CD4-positive, alpha-beta T cell (primary cell): Measurements from ENCODE around the gene CCKAR. TPM values are rescaled to one million over a fixed set of nuclear protein-coding genes. Genes with fewer than 3 reads are reported as not detected.

Source experiments
- ATAC-seq: fragments of 200-7000 bp; cut with Tn5 transposase; one replicate; pipeline ENCODE4 v1.10.0; 2022; ENCODE audit warnings: mild to moderate bottlenecking; ENCODE audit not compliant: poor library complexity
- CTCF ChIA-PET: fragments of 350-600 bp; sonication (Branson Sonifier 250); formaldehyde crosslinking; loops from one replicate; lab custom pipeline; 2021; ENCODE audit warnings: antibody characterized with exemption, inconsistent platforms; lab: Charles Lee
- POLR2A ChIA-PET: fragments of 350-600 bp; sonication (Branson Sonifier 250); formaldehyde crosslinking; loops from one replicate; lab custom pipeline; 2021; ENCODE audit warnings: antibody characterized with exemption, inconsistent platforms; lab: Charles Lee
- DNase-seq, 14 experiments: peaks; one replicate each; pipeline ENCODE4 v3.0.0-alpha.2; 2013 to 2020; ENCODE audit warnings: mixed read lengths in 2 of 14
- H3K27ac ChIP-seq, 2 donors: one replicate each; pipeline versions ENCODE4 v1.5.1 to v1.7.0; 2013; ENCODE audit warnings: low read length in 2 of 2, low read depth in 1 of 2, mild to moderate bottlenecking in 1 of 2
- H3K27me3 ChIP-seq, 2 experiments: 1 replicate in 1 of 2; 2 replicates in 1 of 2; pipeline versions ENCODE4 v1.6.1 to v1.7.0; 2013; ENCODE audit warnings: low read length in 2 of 2, control low read depth in 1 of 2, mild to moderate bottlenecking in 1 of 2, moderate library complexity in 1 of 2; ENCODE audit not compliant: insufficient read depth in 2 of 2, control insufficient read depth in 1 of 2
- H3K36me3 ChIP-seq: one replicate; pipeline ENCODE4 v1.6.1; 2013; ENCODE audit warnings: low read length, control low read depth; ENCODE audit not compliant: insufficient read depth
- H3K4me1 ChIP-seq: one replicate; pipeline ENCODE4 v1.6.1; 2013; ENCODE audit warnings: low read length, control low read depth; ENCODE audit not compliant: insufficient read depth
- H3K4me3 ChIP-seq: one replicate; pipeline ENCODE4 v1.5.1; 2013; ENCODE audit warnings: mild to moderate bottlenecking, low read length, moderate library complexity
- H3K9me3 ChIP-seq, 2 experiments: 1 replicate in 1 of 2; 2 replicates in 1 of 2; pipeline versions ENCODE4 v1.6.1 to v1.7.0; 2013; ENCODE audit warnings: low read length in 2 of 2, mild to moderate bottlenecking in 2 of 2, control low read depth in 1 of 2, moderate library complexity in 1 of 2; ENCODE audit not compliant: control insufficient read depth in 1 of 2, insufficient read depth in 1 of 2
- H3K27ac Mint-ChIP-seq: one replicate; pipeline ENCODE4 v1.8.0; 2020; ENCODE audit warnings: mixed read lengths
- H3K27me3 Mint-ChIP-seq: one replicate; pipeline ENCODE4 v1.8.0; 2021; ENCODE audit warnings: mixed read lengths
- H3K36me3 Mint-ChIP-seq: one replicate; pipeline ENCODE4 v1.8.0; 2021; ENCODE audit warnings: low read depth, mixed read lengths
- H3K4me1 Mint-ChIP-seq: one replicate; pipeline ENCODE4 v1.8.0; 2021; ENCODE audit warnings: low read depth, mixed read lengths
- H3K4me3 Mint-ChIP-seq: one replicate; pipeline ENCODE4 v1.8.0; 2020; ENCODE audit warnings: mild to moderate bottlenecking, mixed read lengths
- H3K9me3 Mint-ChIP-seq: one replicate; pipeline ENCODE4 v1.8.0; 2020; ENCODE audit warnings: mixed read lengths
- intact Hi-C, 2 experiments: fragments of 100-400 bp; cut with DNase I in 1 of 2; cut with micrococcal nuclease in 1 of 2; formaldehyde crosslinking; loops; one replicate each; pipeline versions ENCODE4 v1.15.1 to v1.9.0; 2023 to 2025; cut with DNase I, micrococcal nuclease
- total RNA-seq, 174 experiments: library from RNA in 2 of 174; stranded (reverse) in 2 of 174; gene quantifications; one replicate each; pipeline ENCODE4 v1.2.3 and lab custom pipeline; 2021 to 2026
- TF ChIP-seq, protein P1 (sequence below): fragments of 200-600 bp; IDR thresholded peaks from one replicate; pipeline ENCODE4 v1.8.0; 2022; ENCODE audit warnings: antibody characterized with exemption, mild to moderate bottlenecking

The CCKAR gene
- total RNA-seq, 2 experiments from 2014 or later: not detected

DNA sequence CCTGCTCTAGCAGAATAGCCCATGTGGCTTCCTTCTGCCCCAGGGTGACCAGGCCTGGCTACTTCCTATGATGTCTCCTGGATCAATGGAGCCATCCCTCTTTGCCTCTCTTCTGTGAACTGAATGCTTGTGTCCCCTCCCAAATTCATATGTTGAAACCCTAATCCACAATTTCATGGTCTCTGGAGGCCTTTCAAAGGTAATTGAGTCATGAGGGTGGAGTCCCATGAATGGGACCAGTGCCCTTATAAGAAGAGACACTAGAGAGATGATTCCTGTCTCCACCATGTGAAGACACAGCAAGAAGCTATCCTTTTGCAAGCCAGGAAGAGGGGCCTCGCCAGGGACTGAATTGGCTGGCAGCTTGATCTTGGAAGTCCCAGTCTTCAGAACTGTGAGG lies 18.4 kb downstream of the CCKAR start:
- H3K27me3 Mint-ChIP-seq: no peaks in the 10 kb centered on the region

DNA sequence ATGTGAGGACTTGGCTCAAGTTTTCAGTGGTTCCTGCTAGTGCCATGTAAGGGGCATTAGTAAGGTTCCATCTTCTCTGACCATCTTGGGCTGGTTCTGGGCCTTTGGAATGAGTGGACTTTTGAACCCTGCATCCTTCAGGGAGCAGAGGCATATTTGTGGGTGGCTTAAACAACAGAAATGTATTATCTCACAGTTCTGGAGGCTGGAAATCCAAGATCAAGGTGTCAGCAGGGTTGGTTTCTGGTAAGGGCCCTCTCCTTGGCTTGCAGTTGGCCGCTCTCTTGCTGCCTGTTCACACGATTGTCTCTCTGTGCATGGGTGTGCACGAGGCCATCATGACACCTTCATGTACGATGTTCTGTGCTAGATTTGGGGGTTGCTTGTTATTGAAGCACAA lies 21.3 kb downstream of the CCKAR start:
- no peaks in the 10 kb centered on the region for H3K27me3 Mint-ChIP-seq
- H3K27ac ChIP-seq: no peak overlapping the region
- H3K9me3 ChIP-seq: no peaks in the 10 kb centered on the region
- H3K36me3 Mint-ChIP-seq: no peaks in the 10 kb centered on the region
- POLR2A ChIA-PET: no interaction called here
- no peak overlapping the region for H3K4me3 ChIP-seq
- no peaks in the 10 kb centered on the region for H3K9me3 Mint-ChIP-seq
- no peak overlapping the region for H3K27ac Mint-ChIP-seq
- TF ChIP-seq, protein P1, sequence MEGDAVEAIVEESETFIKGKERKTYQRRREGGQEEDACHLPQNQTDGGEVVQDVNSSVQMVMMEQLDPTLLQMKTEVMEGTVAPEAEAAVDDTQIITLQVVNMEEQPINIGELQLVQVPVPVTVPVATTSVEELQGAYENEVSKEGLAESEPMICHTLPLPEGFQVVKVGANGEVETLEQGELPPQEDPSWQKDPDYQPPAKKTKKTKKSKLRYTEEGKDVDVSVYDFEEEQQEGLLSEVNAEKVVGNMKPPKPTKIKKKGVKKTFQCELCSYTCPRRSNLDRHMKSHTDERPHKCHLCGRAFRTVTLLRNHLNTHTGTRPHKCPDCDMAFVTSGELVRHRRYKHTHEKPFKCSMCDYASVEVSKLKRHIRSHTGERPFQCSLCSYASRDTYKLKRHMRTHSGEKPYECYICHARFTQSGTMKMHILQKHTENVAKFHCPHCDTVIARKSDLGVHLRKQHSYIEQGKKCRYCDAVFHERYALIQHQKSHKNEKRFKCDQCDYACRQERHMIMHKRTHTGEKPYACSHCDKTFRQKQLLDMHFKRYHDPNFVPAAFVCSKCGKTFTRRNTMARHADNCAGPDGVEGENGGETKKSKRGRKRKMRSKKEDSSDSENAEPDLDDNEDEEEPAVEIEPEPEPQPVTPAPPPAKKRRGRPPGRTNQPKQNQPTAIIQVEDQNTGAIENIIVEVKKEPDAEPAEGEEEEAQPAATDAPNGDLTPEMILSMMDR: no peak
- no peaks in the 10 kb centered on the region for H3K4me1 ChIP-seq
- H3K27me3 ChIP-seq: peaks cover 0 to 4% of the 10 kb centered on the region in 2 experiments
- no peak for ATAC-seq
- no peaks in the 10 kb centered on the region for H3K4me1 Mint-ChIP-seq
- no peak for DNase-seq
- no peak overlapping the region for H3K4me3 Mint-ChIP-seq
- H3K36me3 ChIP-seq: no peaks in the 10 kb centered on the region
- CTCF ChIA-PET: no interaction called here
- intact Hi-C loops: no loop called here

More for the DNA sequence above, 18.4 kb downstream of the CCKAR start:
- Mint-ChIP-seq H3K36me3 (no peaks in the 10 kb centered on the region), H3K4me3 (no peak overlapping the region), H3K27ac (no peak overlapping the region), H3K9me3 (no peaks in the 10 kb centered on the region), H3K4me1 (no peaks in the 10 kb centered on the region)
- intact Hi-C loops: no loop called here
- no peaks in the 10 kb centered on the region for H3K4me1 ChIP-seq
- no peak for DNase-seq
- CTCF ChIA-PET: no interaction called here
- H3K9me3 ChIP-seq: no peaks in the 10 kb centered on the region
- H3K36me3 ChIP-seq: no peaks in the 10 kb centered on the region
- peaks cover 0 to 4% of the 10 kb centered on the region in 2 experiments for H3K27me3 ChIP-seq
- H3K27ac ChIP-seq: no peak overlapping the region
- no peak for ATAC-seq
- TF ChIP-seq, protein P1: no peak
- H3K4me3 ChIP-seq: no peak overlapping the region
- POLR2A ChIA-PET: no interaction called here

DNA sequence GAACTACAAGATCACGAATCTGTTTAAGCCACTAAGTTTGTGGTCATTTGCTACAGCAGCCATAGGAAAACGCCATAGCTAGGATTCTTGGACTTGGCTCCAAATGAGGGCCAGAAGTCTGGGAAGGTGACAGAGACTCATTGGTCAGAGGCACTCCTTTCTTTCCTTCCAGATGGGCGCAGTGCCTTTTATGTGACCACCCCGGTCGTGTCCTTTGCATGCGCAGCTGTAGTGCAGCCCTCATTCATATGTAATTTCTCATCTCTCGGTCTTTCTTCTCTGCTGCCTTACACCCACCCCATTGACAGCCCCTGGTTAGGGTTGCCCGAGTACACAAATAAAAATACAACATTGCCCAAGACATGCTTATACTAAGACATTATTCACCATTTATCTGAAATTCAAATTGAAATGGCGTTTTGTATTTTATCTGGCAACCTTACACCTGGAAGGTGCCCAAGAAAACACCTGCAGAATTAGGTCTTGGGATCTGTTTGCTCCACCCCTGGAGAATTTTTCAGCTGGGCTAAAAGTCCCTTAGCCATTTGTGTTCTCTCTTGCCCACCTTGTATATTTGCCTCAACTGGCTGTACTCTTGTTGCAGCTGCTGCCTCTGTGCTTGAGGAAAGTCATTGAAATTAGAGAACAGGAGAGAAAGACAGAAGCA lies 21.9 kb downstream of the CCKAR start:
- no peak overlapping the region for H3K27ac ChIP-seq
- Mint-ChIP-seq H3K4me1 (no peaks in the 10 kb centered on the region), H3K27me3 (no peaks in the 10 kb centered on the region), H3K27ac (no peak overlapping the region), H3K9me3 (no peaks in the 10 kb centered on the region), H3K36me3 (no peaks in the 10 kb centered on the region), H3K4me3 (no peak overlapping the region)
- DNase-seq (no peak), ATAC-seq (no peak)
- H3K27me3 ChIP-seq: peaks cover 0 to 4% of the 10 kb centered on the region in 2 experiments
- TF ChIP-seq, protein P1: no peak
- no peaks in the 10 kb centered on the region for H3K9me3 ChIP-seq
- no peak overlapping the region for H3K4me3 ChIP-seq
- CTCF ChIA-PET: no interaction called here
- POLR2A ChIA-PET: no interaction called here
- no peaks in the 10 kb centered on the region for H3K4me1 ChIP-seq
- intact Hi-C loops: no loop called here
- H3K36me3 ChIP-seq: no peaks in the 10 kb centered on the region
